Left colon (tissue), 2 donors: ENCODE data around the gene RPF1. TPM values are rescaled to one million over a fixed set of nuclear protein-coding genes. Genes with fewer than 3 reads are reported as not detected.
A peak's percentile ranks its signal among the peaks of the same experiment; 100 is the strongest.
"Not testable (repeated sequence)": the region's sequence is repeated elsewhere in the genome, so short reads cannot be mapped to it uniquely, and the experiment has no call there.

Experiments
- ATAC-seq: fragments of 200-7000 bp; cut with Tn5 transposase; one replicate; pipeline ENCODE4 v1.9.1; 2020; ENCODE audit warnings: mild to moderate bottlenecking, moderate library complexity
- DNase-seq, 2 donors: peaks; one replicate each; pipeline ENCODE4 v3.0.0-alpha.2; 2020
- intact Hi-C, 2 donors: fragments of 100-400 bp; cut with DNase I in 1 of 2; cut with micrococcal nuclease in 1 of 2; formaldehyde crosslinking; loops; one replicate each; pipeline versions ENCODE4 v1.11.2 to v1.14.0; 2022; cut with DNase I, micrococcal nuclease
- long read RNA-seq: library from polyadenylated mRNA; unstranded; transcript quantifications from one replicate; pipeline ENCODE4 v2.0.0, GENCODE V29; 2021
- total RNA-seq, 2 donors: library from RNA; stranded (reverse); fragmentation: NEBNext Ultra II Directional; extraction: Animal tissue kit (Norgen Biotek cat#: 25700); gene quantifications; one replicate each; pipeline ENCODE4 v1.2.1, GENCODE V29; 2021
- donor health status: DM: no; HTN: no; CAD: no.
- donor health status: DM: yes; HTN: yes; CAD: no.

RPF1 gene, protein sequence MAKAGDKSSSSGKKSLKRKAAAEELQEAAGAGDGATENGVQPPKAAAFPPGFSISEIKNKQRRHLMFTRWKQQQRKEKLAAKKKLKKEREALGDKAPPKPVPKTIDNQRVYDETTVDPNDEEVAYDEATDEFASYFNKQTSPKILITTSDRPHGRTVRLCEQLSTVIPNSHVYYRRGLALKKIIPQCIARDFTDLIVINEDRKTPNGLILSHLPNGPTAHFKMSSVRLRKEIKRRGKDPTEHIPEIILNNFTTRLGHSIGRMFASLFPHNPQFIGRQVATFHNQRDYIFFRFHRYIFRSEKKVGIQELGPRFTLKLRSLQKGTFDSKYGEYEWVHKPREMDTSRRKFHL
- total RNA-seq = 10 to 100 TPM; 23.5 to 25.2 TPM
- long read RNA-seq, transcript RPF1-201 (9 exons, 1,385 nt) = major isoform, 20 of 23 reads
- long read RNA-seq, partial matches to known transcripts = 3 of 23 reads
- long read RNA-seq, other reads (novel, unspliced or antisense) = 0 of 23 reads

DNA sequence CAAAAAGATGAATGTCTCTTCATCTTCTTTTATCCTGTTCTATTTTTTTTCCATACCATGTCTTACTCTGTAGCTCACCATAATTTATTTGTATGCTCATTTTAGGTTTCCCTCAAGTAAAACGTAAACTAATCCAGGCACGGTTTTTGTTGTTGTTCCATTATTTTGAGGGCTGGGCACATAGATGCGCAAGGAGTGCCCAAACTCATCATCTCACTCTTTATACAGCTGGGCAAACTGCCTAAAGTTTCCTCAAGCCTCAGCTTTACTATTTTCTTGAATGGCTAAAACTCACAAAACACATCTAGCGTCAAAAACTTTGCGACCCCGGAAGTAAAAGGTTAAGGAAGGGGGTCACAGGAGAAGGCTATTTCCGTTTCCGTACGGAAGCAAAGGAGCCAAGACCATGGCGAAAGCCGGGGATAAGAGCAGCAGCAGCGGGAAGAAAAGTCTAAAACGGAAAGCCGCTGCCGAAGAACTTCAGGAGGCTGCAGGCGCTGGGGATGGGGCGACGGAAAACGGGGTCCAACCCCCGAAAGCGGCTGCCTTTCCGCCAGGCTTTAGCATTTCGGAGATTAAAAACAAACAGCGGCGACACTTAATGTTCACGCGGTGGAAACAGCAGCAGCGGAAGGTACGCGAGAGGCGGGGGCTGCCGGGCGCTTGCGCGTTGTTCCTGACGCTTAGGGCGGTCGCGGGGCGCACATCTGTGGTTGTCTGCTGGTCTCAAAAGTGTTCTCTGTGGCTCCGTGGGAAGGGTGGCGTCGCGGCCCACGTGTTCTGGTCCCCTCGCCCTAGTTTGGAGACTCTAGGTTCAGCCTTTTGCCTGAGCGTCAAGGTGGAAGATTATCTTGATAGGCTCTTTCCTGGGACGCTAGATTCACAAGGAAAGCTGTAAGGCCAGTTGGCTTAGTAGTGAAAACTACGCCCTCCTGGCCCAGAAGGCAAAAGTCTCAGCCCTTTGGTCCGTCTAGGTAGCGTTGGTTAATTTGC lies at the start of gene RPF1:
Gene RPF1 (plus strand): TSS at position 391 of the 993 bp plus-strand sequence. CDS start 16 bp downstream, at position 407.
- ATAC-seq (peak; percentile 92), DNase-seq (peak; percentile 56 to 81)
- intact Hi-C loops = no loop called here

DNA sequence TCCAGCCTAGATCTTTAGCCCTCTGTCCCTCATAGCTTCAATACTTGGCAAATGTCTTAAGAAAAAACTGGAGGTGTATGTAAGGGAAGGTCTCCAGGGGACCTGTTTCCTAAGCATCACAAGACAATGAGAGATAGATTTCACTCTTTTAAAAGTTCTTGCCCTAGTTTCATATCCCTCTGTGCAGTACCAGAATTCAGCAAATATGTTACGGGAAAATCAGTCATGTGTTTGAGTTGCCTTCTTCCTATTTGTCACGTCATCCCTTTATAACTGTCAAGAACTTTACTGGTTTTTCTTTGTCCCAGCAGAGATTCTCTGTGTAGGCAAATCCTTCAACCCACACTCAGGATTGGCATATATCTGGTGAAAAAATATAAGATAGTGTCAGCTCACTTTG lies 48.5 kb upstream of the RPF1 start:
- intact Hi-C loops = loop anchor here in 1 of 2 donors (5.0 to 10.0 kb wide), 4 partner anchors 126 to 503 kb away; partner anchors contain the start of genes PRKACB and SAMD13
- no peak for DNase-seq
- no peak for ATAC-seq

DNA sequence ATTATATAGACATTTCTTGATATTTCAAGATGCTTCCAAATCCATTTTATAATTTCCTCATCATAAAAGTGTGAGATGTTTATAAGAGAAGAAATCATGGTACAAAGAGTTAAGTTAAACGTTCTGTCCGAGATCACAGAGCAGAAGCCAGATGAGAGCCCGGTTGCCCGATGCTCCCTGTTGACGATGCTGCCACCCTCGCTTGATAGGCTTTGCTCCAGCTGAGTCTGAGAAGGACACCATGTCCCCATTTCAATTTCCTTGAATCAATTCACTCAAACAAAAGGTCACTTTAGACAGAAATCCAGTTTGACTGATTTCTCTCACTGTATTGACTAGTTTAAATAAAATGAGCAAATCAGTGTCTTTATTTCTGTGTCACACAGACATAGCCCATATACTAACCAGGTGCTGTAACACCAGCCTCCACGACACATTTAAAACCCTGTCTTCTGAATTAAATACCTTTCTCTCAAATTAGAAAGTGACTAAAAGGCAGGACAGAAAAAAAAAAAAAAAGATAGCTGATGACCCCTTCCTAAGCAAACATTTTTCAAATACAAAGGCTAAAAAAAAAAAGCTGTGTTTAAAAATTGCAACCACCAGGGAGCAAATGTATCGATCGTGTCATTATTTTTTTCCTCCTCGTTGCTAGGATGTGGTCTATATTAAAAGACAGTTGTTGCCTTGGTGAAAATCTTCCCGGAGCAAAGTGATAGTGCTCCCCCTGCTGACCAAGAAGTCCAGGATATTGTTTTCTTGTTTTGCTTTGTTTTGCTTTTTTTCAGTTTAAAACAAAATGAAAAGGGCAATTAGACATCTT lies 45.6 kb upstream of the RPF1 start:
- ATAC-seq = peak; percentile 87
- peak; percentile 61 to 73 for DNase-seq
- intact Hi-C loops = loop anchor here in 1 of 2 donors (5.0 to 10.0 kb wide), 4 partner anchors 129 to 506 kb away; partner anchors contain the start of genes PRKACB and SAMD13

DNA sequence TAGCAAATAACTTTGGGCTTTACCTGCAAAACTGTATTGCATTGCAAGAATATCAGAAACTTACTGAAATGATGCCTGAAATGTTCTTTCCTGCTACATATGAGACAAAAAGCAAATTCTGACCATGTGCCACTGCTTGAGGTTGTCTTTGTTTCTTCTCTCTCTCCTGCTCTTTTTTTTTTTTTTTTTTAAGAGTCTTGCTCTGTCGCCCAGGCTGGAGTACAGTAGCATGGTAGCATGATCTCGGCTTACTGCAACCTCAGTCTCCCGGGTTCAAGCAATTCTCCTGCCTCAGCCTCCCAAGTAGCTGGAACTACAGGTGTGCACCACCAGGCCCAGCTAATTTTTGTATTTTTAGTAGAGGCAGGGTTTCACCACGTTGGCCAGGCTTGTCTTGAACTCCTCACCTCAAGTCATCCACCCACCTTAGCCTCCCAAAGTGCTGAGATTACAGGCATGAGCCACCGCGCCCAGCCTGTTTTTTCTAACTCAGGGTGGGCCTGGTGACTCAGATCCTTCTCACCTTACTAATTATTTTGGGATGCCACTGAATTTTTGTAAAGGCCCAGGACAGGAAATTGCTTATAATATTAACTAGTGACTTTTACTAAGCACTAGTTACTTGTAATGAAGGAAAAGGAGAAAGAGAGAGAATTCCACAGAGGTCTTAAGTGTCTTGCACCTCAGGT lies 44.8 kb upstream of the RPF1 start:
- intact Hi-C loops = loop anchor here in 1 of 2 donors (5.0 to 10.0 kb wide), 4 partner anchors 129 to 507 kb away; partner anchors contain the start of genes PRKACB and SAMD13
- peak; percentile 7 for ATAC-seq
- DNase-seq = no peak

DNA sequence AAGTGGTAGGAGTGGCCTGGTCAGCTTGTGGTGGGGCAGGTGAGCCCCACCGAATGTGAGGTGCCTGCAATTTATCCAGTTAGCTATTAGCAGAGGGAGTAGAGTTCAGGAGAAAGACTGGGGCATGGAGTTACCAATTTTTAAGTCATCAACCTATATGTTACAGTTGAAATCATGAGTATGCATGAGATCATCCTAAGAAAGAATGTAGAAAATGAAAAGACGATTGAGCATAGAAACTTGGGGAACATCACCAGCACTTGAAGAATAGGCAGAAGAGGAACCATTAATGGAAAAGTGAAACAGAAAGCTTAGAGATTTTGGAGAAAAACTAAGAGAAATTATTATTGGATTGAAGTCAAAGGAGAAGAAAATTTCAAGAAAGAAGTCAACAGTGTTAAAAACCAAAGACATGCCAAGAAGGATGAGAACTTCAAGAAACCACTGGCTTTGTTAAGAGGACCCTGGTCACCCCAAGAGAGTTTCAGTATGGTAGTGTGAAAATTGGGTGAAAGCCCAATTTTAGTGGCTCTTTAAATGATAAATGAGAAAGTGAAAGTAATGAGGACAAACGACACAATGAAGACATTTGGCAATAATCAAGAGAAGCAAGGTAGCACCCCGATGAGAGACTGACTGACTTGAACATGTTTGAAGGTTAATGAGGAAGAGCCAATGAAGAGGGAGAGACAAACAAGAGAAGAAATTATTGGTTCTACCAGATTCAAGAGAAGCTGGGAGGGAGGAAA lies 44.1 kb upstream of the RPF1 start:
- no peak for ATAC-seq
- DNase-seq = no peak

DNA sequence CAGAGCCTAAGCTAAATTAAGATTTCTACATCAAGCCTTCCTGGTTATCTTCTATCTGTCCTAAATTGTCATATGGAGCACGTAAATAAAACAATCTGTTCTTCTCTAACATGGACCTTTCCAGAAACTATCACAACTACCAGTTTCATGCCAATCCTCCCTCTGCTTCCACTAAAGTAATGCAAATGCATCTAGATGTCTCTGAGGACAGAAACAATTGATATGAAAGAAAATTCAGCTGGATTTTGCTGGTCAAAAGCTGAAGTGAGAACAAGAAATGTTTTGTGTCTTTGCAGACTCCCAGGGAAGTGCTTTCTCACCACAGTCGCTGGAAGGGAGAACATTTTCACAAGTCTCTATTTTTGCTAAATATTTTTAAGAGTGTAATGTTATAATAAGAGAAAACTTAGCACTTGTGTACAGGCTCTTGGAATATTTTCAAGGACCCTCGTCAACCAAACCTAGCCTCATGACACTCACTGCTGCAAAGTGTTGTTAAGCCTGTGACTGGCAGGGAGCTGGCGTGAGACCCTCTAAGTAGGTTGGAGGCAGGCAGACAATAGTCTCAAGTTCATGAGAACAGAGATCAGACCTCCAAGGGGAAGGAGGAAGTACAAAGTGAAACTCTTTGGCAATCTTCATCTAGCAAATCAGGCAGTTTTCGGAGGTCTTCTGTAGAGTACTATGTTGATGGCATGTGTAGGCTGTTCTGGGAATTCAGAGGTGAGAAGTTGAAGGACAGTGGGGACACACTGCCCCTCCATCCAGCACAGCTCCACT lies 42.0 kb upstream of the RPF1 start:
- ATAC-seq = no peak
- intact Hi-C loops = loop anchor here in 1 of 2 donors (5.0 to 10.0 kb wide), 3 partner anchors 132 to 335 kb away; partner anchors contain the start of gene SAMD13

More for the DNA sequence above, 44.1 kb upstream of the RPF1 start:
- intact Hi-C loops = loop anchor here in 1 of 2 donors (5.0 to 10.0 kb wide), 5 partner anchors 130 to 508 kb away; partner anchors contain the start of genes PRKACB and SAMD13

DNA sequence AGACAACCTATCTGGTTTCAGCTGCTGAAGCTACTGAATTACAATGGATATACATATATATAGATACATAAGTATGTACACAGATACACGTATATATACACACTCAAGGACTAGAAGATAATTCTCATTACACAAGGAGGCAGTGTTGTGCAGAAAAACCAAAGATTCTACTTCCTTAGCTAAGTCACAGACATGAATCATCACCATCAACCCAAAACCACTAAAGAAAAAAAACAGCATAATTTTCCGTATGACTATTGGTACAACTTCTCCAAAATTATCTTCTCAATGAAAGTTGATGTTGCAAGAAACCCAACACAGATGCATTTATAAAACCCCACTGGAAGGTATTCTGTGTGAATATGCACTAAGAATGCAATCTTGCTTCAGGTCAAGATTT lies 36.8 kb upstream of the RPF1 start:
- intact Hi-C loops = loop anchor here in 1 of 2 donors (10.0 kb wide), 1 partner anchor 313 kb away; no protein-coding TSS in a partner anchor
- ATAC-seq (peak; percentile 96), DNase-seq (no peak)

More for the DNA sequence above, 42.0 kb upstream of the RPF1 start:
- no peak for DNase-seq

DNA sequence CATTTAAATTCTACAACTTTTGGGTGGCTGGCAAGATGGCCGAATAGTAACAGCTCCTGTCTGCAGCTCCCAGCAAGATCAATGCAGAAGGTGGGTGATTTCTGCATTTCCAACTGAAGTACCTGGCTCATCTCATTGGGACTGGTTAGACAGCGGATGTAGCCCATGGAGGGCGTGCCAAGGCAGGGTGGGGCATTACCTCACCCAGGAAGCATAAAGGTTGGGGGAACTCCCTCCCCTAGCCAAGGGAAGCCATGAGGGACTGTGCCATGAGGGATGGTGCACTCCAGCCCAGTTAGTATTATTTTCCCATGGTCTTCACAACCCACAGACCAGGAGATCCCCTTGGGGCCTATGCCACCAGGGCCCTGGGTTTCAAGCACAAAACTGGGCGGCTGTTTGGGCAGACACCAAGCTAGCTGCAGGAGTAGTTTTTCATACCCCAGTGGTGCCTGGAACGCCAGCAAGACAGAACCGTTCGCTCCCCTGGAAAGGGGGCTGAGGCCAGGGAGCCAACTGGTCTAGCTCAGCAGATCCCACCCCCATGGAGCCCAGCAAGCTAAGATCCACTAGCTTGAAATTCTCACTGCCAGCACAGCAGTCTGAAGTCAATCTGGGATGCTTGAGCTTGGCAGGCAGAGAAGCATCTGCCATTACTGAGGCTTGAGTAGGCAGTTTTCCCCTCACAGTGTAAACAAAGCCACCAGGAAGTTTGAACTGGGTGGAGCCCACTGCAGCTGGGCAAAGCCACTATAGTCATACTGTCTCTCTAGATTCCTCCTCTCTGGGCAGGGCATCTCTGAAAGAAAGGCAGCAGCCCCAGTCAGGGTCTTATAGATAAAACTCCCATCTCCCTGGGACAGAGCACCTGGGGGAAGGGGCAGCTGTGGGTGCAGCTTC lies 36.1 kb upstream of the RPF1 start:
- intact Hi-C loops = loop anchor here in 1 of 2 donors (10.0 kb wide), 1 partner anchor 312 kb away; no protein-coding TSS in a partner anchor
- ATAC-seq (peak; percentile 82), DNase-seq (peak; percentile 44)

DNA sequence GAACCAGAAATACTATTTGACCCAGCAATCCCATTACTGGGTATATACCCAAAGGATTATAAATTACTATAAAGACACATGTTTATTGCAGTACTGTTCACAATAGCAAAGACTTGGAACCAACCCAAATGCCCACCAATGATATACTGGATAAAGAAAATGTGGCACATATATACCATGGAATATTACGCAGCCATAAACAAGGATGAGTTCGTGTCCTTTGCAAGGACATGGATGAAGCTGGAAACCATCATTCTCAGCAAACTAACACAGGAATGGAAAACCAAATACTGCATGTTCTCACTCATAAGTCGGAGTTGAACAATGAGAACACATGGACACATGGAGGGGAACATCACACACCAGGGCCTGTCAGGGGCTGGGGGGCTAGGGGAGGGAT lies 30.4 kb upstream of the RPF1 start:
- ATAC-seq, DNase-seq: not testable (repeated sequence)
- intact Hi-C loops = loop anchor here in 1 of 2 donors (10.0 kb wide), 1 partner anchor 306 kb away; no protein-coding TSS in a partner anchor

DNA sequence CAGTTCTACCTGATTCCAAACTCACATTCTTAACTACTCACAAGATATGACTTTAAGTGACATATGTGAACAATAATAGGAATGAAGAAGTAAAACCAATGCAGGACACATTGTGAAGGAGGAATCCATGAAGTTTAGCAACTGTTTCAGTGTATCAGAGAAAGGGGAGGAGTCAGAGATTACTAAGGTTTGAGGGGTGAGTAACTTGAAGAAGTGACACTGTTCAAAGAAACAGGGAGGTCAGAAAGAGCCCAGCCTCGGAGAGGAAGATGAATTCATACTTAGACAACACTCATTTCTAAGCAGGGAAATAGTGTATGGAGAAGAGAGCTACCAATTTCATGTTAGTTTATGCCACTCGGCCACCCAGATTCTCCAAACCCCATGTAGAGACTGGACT lies 28.2 kb upstream of the RPF1 start:
- intact Hi-C loops = no loop called here
- DNase-seq (no peak), ATAC-seq (no peak)

DNA sequence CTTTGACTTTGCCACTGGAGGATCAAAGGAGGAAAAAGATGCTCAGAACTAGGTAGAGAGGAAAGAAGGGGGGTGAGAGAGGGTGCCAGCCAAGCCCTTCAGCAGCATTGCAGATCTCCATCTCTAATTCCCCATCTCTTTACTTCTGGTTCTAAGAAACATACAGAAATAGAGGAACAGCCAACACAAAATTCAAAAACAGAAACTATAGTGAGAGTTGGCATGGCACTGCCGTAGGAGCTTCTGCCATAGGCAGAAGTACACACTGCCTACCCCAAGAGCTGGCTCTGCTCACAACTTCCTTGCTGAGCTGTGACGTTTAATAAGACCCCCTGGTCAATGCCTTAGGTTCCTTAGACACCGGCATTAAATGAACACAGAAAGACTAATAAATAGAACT lies 26.6 kb upstream of the RPF1 start:
- intact Hi-C loops = no loop called here
- ATAC-seq = no peak
- DNase-seq = no peak

DNA sequence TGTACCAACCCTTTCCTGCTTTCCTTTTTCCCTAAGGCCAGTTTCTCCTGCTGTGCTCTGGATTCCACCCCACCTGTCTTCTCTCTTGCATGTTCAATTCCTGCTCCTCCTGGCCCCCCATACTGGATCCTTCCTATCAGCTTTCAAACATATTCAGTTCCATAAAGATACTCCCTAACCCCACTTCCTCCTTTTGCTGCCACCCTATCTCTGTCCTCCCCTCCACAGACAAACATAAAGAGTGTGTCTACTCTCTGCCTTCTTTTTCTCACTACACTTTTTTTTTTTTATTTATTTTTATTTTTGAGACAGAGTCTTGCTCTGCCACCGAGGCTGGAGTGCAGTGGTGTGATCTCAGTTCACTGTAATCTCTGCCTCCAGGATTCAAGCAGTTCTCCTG lies 16.9 kb upstream of the RPF1 start:
- DNase-seq (no peak), ATAC-seq (no peak)
- intact Hi-C loops = no loop called here

DNA sequence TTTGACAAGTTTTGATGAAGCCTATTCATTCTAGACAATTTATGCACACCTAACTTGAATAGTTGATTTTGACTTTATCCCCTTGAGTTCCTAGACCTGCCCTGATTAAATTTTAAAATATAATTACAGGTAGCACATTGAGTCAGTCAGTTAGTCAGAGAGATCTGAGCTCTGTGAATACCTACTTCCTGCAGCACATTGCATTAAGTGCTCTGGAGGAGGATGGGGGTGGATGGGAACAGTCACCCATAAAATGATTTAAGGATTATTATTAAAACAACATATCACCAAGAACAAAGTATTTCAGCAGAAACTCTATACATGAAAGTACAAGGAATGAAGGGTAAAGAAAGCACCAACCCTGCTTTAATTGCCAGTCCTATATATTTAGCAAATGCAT lies 11.8 kb upstream of the RPF1 start:
- no peak for ATAC-seq
- no peak for DNase-seq
- intact Hi-C loops = no loop called here

DNA sequence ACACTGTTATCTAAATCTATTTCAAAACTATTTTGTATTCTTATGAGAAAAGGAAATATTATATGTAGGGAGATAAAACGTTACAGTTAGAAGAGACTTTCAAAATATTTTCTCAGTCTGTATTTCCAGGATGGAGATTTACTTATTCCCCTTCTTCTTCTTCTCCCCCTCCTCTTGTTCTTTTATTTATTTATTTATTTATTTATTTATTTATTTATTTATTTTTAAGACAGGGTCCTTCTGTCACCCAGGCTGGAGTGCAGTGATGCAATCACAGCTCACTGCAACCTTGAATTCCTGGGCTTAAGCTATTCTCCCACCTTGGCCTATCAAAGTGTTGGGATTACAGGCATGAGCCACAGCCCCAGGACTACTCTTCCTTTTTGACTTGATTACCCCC lies 2.8 kb upstream of the RPF1 start:
- intact Hi-C loops = no loop called here
- DNase-seq (no peak), ATAC-seq (no peak)

DNA sequence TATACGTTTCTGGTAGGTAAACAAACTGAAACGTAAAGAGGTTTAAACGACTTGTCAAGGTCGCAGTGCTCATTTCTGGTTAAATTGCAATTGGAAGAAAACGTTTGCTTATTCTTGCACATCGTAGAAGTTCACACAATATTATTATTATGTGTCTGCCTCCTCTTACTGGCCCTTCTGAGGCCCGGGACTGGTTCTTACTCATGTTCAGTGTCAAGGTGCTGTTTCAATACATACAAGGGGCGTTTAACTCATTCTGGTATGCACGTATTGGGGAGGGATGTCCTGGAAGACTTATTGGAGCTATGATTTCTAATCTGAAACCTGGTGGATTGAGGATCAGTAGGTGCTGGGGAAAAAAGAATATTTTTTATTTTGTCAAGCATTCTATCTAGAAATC lies 932 bp downstream of the RPF1 start:
- peak; percentile 24 for ATAC-seq
- no peak for DNase-seq
- intact Hi-C loops = no loop called here
